HG02852 (cell line): ENCODE data around the gene LRRTM3.

ENCODE experiments used
- ATAC-seq: cut with Tn5 transposase; IDR thresholded peaks from one replicate; pipeline ENCODE4 v1.9.1; 2021; ENCODE audit warnings: mild to moderate bottlenecking, moderate library complexity; ENCODE audit not compliant: unreplicated experiment

The LRRTM3 gene

DNA sequence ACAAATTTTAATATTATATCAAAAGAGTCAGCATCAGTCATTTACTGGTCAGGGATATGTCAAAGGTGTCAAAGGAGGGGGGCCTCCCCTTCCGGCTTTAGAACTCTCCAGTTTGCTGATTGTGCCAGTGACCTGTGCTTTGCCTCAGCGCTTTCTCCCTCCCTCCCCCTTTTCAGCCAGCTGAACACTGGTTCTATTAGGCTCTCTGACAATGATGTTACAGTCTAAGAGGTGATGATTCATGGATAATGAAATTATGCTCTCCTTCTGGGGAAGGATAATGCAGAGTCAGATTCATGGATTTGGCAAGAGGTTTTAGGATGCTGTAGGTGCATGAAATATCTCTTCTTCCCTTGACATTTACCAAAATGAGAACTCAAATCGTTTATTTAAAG, 6.1 kb downstream of the LRRTM3 start:
- no peak for ATAC-seq

- ATAC-seq, result no peak
Measured at GRCh38 chr10:66934711-66935110, 8.9 kb downstream of the LRRTM3 start.

GRCh38 chr10:66940965-66941364, 15.1 kb downstream of the LRRTM3 start:
- no peak for ATAC-seq

DNA sequence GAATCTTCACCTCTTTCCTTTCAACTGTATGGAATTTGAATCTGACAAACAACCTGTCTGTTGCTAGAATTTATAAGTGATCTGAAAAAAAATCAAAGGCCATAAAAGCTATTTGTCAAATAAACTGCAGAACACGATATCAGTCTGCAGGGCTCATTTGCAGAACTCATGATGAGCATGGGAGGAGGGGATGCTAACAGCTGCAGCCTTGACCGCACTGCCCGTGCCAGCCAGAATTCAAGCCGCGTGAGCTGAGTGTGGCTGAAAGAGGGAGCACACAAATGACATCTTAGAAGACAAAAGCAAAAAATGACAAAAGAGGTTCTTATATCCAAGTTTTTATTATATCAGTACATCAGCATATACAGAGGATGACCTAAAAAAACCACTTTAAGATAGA, 15.7 kb downstream of the LRRTM3 start:
- ATAC-seq, result no peak

DNA sequence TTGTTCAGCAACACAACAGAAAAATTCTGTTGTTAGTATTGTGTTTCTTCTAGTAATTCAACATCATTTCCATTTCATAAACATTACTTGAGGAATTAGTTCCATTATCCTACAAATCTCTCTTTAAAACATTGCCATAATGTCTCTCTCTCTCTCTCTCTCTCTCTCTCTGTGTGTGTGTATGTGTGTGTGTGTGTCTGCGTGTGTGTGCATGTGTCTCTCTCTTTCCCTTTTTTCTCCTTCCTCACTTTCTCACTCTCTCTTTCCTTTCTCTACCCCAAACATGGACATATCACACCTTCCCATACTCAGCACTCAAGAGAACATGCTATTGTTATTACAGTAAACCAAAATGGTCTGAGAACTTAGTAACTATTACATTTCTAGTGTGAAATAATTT, 16.6 kb downstream of the LRRTM3 start:
- ATAC-seq, result no peak

DNA sequence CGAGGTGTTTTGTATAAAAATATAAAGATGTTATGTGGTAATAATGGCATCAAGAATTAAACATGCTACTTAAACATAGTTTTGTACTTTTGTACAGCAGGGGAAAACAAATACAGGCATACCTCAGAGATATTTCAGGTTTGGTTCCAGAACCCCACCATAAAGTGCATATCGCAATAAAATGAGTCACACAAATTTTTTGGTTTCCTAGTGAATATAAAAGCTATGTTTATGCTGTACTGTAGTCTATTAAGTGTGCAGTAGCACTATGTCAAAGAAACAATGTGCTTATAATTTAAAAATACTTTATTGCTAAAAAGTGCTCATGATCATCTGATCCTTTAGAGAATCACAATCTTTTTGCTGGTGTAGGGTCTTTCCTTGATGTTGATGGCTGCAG, 17.8 kb downstream of the LRRTM3 start:
- ATAC-seq, result no peak

GRCh38 chr10:66951896-66952295, 26.1 kb downstream of the LRRTM3 start:
- no peak for ATAC-seq

DNA sequence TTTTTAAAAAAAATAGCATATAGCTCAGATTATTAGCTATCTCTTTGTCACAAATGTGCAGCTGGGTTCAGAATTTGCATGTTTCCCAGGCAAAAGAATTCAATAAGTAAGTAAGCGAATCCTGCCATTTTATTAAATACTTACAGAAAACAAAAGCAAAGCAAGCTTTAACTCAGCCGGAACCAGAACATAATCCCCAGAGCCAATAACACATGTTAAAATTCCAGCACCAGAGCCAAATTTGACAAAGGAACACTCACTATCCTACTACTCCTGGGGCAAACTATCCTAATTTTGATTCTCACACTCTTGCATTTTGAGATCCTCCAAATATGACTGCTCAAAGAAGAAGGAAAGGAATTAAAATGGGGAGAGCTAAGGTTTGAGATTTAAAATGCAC, 32.6 kb downstream of the LRRTM3 start:
- ATAC-seq, result no peak

- ATAC-seq, result no peak
Measured at GRCh38 chr10:66964946-66965345, 39.1 kb downstream of the LRRTM3 start.

- ATAC-seq, result no peak
Measured at GRCh38 chr10:66980246-66980815, 54.5 kb downstream of the LRRTM3 start.

- ATAC-seq, result no peak
Measured at GRCh38 chr10:66981361-66982052, 55.7 kb downstream of the LRRTM3 start.

DNA sequence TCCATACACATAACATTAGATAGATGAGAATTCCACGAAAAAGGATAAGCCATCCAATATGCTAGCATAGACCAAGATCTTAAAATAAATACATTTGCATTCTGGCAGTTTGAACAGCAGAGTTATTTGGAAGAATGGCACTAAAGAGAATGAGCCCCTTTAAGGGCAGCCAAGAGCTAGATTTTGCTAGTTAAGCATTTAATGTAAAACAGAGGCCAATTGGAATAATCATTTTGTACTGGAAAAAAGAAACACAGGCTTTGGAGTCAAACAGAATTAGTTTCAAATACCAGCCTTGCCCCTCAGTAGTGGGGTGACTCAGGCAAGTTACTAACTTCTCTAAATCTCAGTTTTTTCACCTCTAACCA, 56.2 kb downstream of the LRRTM3 start:
- ATAC-seq, result no peak

GRCh38 chr10:66982792-66983474, 57.1 kb downstream of the LRRTM3 start:
- no peak for ATAC-seq

GRCh38 chr10:66983475-66983818, 57.6 kb downstream of the LRRTM3 start:
- ATAC-seq, result no peak

DNA sequence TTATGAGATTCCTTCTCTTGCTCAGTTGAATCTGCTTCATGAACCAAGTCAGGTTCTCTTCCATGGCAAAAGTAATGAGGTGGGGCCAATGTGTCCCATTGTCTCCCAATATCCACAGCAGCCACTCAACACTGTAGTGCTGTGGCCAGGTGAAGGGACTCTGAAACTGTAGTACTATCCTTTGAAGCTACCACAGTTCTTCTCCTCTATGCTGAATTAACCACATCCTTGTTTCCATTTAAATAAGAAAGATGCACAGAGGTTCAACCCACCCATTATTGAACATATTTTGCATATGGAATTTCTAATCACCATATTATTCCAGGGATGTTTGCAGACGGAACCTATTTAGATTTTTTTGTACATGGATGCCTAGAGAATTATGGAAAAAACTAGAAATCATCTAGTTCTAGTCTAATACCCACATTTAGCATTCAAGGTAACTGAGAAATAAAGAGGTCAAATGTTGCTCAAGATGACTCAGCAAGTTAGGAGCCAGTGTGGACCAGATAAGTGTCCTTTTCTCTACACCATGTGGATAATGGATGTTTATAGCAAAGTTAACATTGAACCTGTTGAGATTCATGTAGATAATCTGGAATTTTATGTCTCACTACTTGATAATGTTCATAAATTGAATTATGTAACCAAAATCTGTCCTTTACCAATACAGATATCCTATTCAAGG, 64.5 kb downstream of the LRRTM3 start:
- no peak for ATAC-seq

GRCh38 chr10:66996996-66997395, 71.2 kb downstream of the LRRTM3 start:
- no peak for ATAC-seq

DNA sequence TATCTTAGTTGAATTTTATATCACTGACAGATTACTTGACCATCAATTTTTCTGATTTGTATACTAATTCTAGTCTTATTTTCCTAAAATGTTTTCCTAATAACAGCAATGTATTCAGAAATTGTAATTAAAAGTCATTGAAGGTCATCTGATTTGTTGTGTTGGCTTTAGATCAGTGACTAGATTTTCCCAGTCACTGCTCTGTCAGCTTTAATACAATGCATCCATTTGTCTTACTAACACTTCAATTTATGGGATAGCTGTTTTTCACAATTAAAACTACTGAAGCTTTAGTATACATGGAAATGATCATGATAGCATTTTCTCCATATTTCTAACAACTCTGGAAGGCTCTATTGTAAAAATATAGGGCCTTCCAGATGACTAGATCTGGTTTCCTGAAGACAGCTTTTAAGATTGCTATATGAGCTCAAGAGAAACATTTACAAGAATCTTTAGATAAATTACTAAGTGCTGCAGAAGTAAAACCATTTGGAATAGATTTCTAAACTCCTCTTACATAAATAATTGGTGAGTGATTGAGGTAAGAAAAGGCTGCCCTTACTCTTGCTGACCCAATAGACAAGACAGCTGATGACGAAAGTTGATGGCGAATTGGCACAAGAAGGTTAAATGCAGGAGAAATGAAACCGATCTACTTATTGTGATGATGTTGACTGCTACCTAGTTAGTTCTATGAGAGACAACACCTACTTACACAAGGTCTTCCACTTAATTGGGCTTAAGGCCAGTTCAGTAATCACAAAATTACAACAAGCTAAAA, 74.1 kb downstream of the LRRTM3 start:
- no peak for ATAC-seq

- no peak for ATAC-seq
Measured at GRCh38 chr10:67004690-67005089, 78.9 kb downstream of the LRRTM3 start.

- ATAC-seq, result no peak
Measured at GRCh38 chr10:67005981-67006380, 80.1 kb downstream of the LRRTM3 start.

DNA sequence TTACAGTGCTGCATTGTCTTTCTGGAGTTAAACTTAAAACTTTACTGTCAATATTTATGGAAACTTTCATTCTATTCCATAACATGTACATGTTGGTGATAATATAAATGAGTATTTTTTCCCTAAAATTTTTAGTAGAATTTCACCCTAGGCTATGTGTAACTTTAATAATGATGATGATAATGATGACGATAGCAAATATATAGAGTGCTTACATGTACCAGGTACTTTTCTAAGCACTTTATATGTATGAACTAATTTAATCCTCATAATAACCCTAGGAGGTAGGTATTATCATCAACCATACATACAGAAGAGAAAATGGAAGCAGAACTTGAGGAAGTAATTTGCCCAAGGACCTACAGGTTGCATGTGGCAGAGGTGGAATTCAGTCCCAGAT, 85.6 kb downstream of the LRRTM3 start:
- no peak for ATAC-seq

DNA sequence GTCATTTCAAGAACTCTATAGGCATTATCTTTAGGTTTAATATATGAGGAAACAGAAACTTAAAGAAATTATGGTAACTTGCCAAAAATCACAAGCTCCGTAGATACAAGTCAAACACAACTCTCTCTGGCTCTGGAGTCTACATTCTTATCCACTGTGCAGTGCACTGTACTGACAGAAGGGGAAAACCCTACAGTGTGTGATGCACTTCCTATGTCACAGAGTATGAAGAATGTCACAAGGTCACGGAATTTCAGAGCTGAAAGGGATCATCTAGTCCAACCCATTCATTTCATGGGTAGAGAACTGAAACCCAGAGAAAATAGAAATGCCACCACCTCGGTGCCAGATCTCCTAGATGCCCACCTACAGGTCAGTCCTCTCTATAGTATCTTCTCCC, 86.1 kb downstream of the LRRTM3 start:
- no peak for ATAC-seq
